Neural cell (in vitro differentiated cells): Measurements from ENCODE around the gene PARD3B. TPM values are rescaled to one million over a fixed set of nuclear protein-coding genes. Genes with fewer than 3 reads are reported as not detected.

Experiments used
- H2AFZ ChIP-seq: fragments of 200-600, 300-800 bp; sonication (generic), shearing (Covaris generic); 2 replicates; pipeline ENCODE4 v1.6.0; 2014; ENCODE audit warnings: low read depth, mild to moderate bottlenecking, antibody characterized with exemption, low read length, moderate library complexity
- H3F3A ChIP-seq: fragments of 200-600 bp; shearing (Covaris generic); 2 replicates; pipeline ENCODE4 v1.6.1; 2016; ENCODE audit warnings: mild to moderate bottlenecking, moderate library complexity, mixed read lengths, antibody characterized with exemption, low read length; ENCODE audit not compliant: insufficient read depth, poor library complexity, severe bottlenecking
- H3K27ac ChIP-seq: fragments of 200-600, 300-800 bp; sonication (generic), shearing (Covaris generic); 2 replicates; pipeline ENCODE4 v1.5.1; 2014; ENCODE audit warnings: mild to moderate bottlenecking, low read length, moderate library complexity
- H3K27me3 ChIP-seq: fragments of 300-800, 200-600 bp; sonication (generic), shearing (Covaris generic); 2 replicates; pipeline ENCODE4 v1.6.0; 2014; ENCODE audit warnings: mild to moderate bottlenecking, low read depth, low read length, moderate library complexity; ENCODE audit not compliant: insufficient read depth
- H3K36me3 ChIP-seq: fragments of 300-800, 200-600 bp; sonication (generic), shearing (Covaris generic); 2 replicates; pipeline ENCODE4 v1.5.1; 2014; ENCODE audit warnings: mild to moderate bottlenecking, antibody characterized with exemption, low read length, moderate library complexity; ENCODE audit not compliant: insufficient read depth
- H3K4me2 ChIP-seq: fragments of 300-800, 200-600 bp; sonication (generic), shearing (Covaris generic); 2 replicates; pipeline ENCODE4 v1.6.0; 2014; ENCODE audit warnings: mild to moderate bottlenecking, low read length
- H3K4me3 ChIP-seq: fragments of 300-800, 200-600 bp; sonication (generic), shearing (Covaris generic); 2 replicates; pipeline ENCODE4 v1.5.1; 2014; ENCODE audit warnings: mild to moderate bottlenecking, low read length, moderate library complexity
- H3K79me2 ChIP-seq: fragments of 200-600 bp; shearing (Covaris generic); replicated peaks from 2 replicates; pipeline ENCODE4 v1.6.0; 2014; ENCODE audit warnings: mild to moderate bottlenecking, low read length, moderate library complexity; ENCODE audit not compliant: insufficient read depth
- H3K9ac ChIP-seq: fragments of 300-800, 200-600 bp; sonication (generic), shearing (Covaris generic); 2 replicates; pipeline ENCODE4 v1.6.1; 2016; ENCODE audit warnings: mild to moderate bottlenecking, low read length, mixed read lengths
- H3K9me2 ChIP-seq: fragments of 200-600 bp; shearing (Covaris generic); 2 replicates; pipeline ENCODE4 v1.6.1; 2016; ENCODE audit warnings: mild to moderate bottlenecking, low read length, mixed read lengths; ENCODE audit not compliant: insufficient read depth
- H3K9me3 ChIP-seq: fragments of 200-600, 300-800 bp; sonication (generic), shearing (Covaris generic); 2 replicates; pipeline ENCODE4 v1.6.1; 2016; ENCODE audit warnings: mild to moderate bottlenecking, mixed run types, low read length, moderate library complexity, mixed read lengths
- H4K20me1 ChIP-seq: fragments of 200-600 bp; shearing (Covaris generic); 2 replicates; pipeline ENCODE4 v1.6.1; 2016; ENCODE audit warnings: mild to moderate bottlenecking, mixed run types; ENCODE audit not compliant: insufficient read depth
- EP300 ChIP-seq: fragments of 450-650 bp; conservative IDR thresholded peaks from 2 replicates; pipeline ENCODE4 v1.6.1; 2014; ENCODE audit warnings: antibody characterized with exemption, mild to moderate bottlenecking, moderate library complexity; ENCODE audit not compliant: poor library complexity, severe bottlenecking
- EZH2 ChIP-seq: fragments of 200-600, 300-800 bp; shearing (Covaris generic), sonication (generic); IDR thresholded peaks from 2 replicates; pipeline ENCODE4 v1.6.1; 2014; ENCODE audit warnings: antibody characterized with exemption, low read length, borderline replicate concordance, mild to moderate bottlenecking; ENCODE audit not compliant: insufficient read depth, poor library complexity, severe bottlenecking
- MXI1 ChIP-seq: fragments of 450-650 bp; conservative IDR thresholded peaks from 2 replicates; pipeline ENCODE4 v1.6.1; 2014; ENCODE audit warnings: antibody characterized with exemption, mild to moderate bottlenecking; ENCODE audit not compliant: poor library complexity, severe bottlenecking
- POLR2AphosphoS5 ChIP-seq: IDR thresholded peaks from 2 replicates; pipeline ENCODE4 v1.6.1; 2012
- RAD21 ChIP-seq: fragments of 450-650 bp; conservative IDR thresholded peaks from 2 replicates; pipeline ENCODE4 v1.6.1; 2014; ENCODE audit warnings: antibody characterized with exemption, mild to moderate bottlenecking, moderate library complexity
- SMC3 ChIP-seq: fragments of 450-650 bp; conservative IDR thresholded peaks from 2 replicates; pipeline ENCODE4 v1.6.1; 2014; ENCODE audit warnings: antibody characterized with exemption, mild to moderate bottlenecking, moderate library complexity; ENCODE audit not compliant: poor library complexity
- TAF1 ChIP-seq: IDR thresholded peaks from 2 replicates; pipeline ENCODE4 v1.6.1; 2012; ENCODE audit warnings: low read depth
- polyA plus RNA-seq: library from polyadenylated mRNA; depleted of rRNA; stranded (reverse); fragments of >200 nt; gene quantifications from 2 replicates; pipeline ENCODE4 v1.2.3, GENCODE V29; 2014
- TF ChIP-seq, protein P1 (sequence below): fragments of 450-650 bp; IDR thresholded peaks from 2 replicates; pipeline ENCODE4 v1.5.1; 2014; ENCODE audit warnings: antibody characterized with exemption, mild to moderate bottlenecking, moderate library complexity; ENCODE audit not compliant: poor library complexity, severe bottlenecking
- TF ChIP-seq, protein P2 (sequence below): IDR thresholded peaks from 2 replicates; pipeline ENCODE4 v1.6.1; 2012; ENCODE audit warnings: borderline replicate concordance

The PARD3B gene
- polyA plus RNA-seq, 1 donor from 2014 or later = 0.54 TPM

DNA sequence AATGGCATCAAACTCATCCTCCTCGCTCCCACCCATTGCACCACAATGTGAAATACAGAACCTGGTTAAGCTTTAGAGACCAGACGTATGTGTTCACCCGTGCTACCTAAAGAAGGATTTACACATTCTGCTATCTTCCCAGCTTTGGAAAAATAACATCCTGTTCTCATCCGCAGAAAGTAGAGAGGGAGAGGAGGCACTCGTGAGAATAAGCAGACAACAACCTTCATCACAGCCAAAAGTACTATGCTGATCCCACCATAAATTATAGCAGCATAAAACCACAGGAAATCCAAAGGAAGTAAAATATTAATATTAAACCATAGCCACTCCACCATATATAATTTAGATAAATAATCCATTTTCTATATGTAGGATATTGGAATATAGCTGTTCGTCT lies 1025.4 kb downstream of the PARD3B start:
- H3K27me3 ChIP-seq = no peaks in the 10 kb centered on the region
- H3K27ac ChIP-seq = no peak overlapping the region
- H4K20me1 ChIP-seq = no peaks in the 10 kb centered on the region
- H3K36me3 ChIP-seq = no peaks in the 10 kb centered on the region
- no peaks in the 10 kb centered on the region for H3F3A ChIP-seq
- H3K9me3 ChIP-seq = no peaks in the 10 kb centered on the region
- H3K4me3 ChIP-seq = no peak overlapping the region
- H3K4me2 ChIP-seq = no peak overlapping the region
- H3K9ac ChIP-seq = no peak overlapping the region
- H3K9me2 ChIP-seq = no peaks in the 10 kb centered on the region
- H2AFZ ChIP-seq = no peak overlapping the region
- H3K79me2 ChIP-seq = no peaks in the 10 kb centered on the region
- no peak for TF ChIP-seq TAF1
- TF ChIP-seq, protein P1, sequence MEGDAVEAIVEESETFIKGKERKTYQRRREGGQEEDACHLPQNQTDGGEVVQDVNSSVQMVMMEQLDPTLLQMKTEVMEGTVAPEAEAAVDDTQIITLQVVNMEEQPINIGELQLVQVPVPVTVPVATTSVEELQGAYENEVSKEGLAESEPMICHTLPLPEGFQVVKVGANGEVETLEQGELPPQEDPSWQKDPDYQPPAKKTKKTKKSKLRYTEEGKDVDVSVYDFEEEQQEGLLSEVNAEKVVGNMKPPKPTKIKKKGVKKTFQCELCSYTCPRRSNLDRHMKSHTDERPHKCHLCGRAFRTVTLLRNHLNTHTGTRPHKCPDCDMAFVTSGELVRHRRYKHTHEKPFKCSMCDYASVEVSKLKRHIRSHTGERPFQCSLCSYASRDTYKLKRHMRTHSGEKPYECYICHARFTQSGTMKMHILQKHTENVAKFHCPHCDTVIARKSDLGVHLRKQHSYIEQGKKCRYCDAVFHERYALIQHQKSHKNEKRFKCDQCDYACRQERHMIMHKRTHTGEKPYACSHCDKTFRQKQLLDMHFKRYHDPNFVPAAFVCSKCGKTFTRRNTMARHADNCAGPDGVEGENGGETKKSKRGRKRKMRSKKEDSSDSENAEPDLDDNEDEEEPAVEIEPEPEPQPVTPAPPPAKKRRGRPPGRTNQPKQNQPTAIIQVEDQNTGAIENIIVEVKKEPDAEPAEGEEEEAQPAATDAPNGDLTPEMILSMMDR = no peak
- TF ChIP-seq EZH2 = no peak
- no peak for TF ChIP-seq RAD21
- no peak for TF ChIP-seq MXI1
- no peak for TF ChIP-seq EP300
- TF ChIP-seq, protein P2, sequence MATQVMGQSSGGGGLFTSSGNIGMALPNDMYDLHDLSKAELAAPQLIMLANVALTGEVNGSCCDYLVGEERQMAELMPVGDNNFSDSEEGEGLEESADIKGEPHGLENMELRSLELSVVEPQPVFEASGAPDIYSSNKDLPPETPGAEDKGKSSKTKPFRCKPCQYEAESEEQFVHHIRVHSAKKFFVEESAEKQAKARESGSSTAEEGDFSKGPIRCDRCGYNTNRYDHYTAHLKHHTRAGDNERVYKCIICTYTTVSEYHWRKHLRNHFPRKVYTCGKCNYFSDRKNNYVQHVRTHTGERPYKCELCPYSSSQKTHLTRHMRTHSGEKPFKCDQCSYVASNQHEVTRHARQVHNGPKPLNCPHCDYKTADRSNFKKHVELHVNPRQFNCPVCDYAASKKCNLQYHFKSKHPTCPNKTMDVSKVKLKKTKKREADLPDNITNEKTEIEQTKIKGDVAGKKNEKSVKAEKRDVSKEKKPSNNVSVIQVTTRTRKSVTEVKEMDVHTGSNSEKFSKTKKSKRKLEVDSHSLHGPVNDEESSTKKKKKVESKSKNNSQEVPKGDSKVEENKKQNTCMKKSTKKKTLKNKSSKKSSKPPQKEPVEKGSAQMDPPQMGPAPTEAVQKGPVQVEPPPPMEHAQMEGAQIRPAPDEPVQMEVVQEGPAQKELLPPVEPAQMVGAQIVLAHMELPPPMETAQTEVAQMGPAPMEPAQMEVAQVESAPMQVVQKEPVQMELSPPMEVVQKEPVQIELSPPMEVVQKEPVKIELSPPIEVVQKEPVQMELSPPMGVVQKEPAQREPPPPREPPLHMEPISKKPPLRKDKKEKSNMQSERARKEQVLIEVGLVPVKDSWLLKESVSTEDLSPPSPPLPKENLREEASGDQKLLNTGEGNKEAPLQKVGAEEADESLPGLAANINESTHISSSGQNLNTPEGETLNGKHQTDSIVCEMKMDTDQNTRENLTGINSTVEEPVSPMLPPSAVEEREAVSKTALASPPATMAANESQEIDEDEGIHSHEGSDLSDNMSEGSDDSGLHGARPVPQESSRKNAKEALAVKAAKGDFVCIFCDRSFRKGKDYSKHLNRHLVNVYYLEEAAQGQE = no peak

DNA sequence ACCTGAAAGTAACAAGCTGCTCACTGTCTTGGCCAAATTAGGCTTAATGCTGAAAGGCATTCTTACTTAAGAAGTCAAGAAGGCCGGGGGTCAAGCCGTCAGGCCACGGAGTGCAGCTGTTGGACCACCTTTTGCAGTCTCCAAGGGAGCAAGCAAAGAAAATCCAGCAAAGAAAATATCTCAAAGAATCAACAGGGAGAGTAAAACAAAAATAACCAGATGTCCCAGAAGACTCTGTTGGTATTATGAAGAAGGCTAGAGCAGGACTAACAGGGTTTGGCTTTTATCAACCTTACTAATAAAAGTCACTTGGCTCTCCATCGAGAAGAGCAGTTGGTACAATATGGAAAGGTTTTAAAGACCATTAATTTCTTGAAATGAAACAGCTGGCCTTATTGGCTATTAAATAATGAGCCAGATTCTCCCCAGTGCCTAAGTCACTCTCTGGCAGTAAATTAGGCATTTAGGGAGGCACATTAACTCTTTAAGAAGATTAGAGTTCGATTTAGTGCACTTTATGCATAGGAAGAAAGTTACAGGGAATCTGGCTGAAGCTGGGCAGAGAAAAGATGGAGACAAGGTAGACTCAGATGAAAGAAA lies 1026.2 kb downstream of the PARD3B start:
- H3K36me3 ChIP-seq = no peaks in the 10 kb centered on the region
- H3K9me3 ChIP-seq = no peaks in the 10 kb centered on the region
- H3K27me3 ChIP-seq = no peaks in the 10 kb centered on the region
- no peaks in the 10 kb centered on the region for H4K20me1 ChIP-seq
- H3K27ac ChIP-seq = no peak overlapping the region
- H3K4me3 ChIP-seq = no peak overlapping the region
- H3K79me2 ChIP-seq = no peaks in the 10 kb centered on the region
- H3K9me2 ChIP-seq = no peaks in the 10 kb centered on the region
- TF ChIP-seq, protein P1 = no peak
- no peak for TF ChIP-seq MXI1
- TF ChIP-seq SMC3 = no peak
- TF ChIP-seq RAD21 = no peak
- no peak for TF ChIP-seq POLR2AphosphoS5
- TF ChIP-seq, protein P2 = no peak
- TF ChIP-seq TAF1 = no peak
- TF ChIP-seq EZH2 = no peak
- TF ChIP-seq EP300 = no peak
- H2AFZ ChIP-seq = no peak overlapping the region
- no peak overlapping the region for H3K4me2 ChIP-seq
- no peaks in the 10 kb centered on the region for H3F3A ChIP-seq
- no peak overlapping the region for H3K9ac ChIP-seq
